Coronary artery (tissue), 2 donors: ENCODE results near the gene MYH3.
"Not testable (repeated sequence)": the region's sequence is repeated elsewhere in the genome, so short reads cannot be mapped to it uniquely, and the experiment has no call there.

ENCODE experiments used
- DNase-seq: peaks from one replicate; pipeline ENCODE4 v3.0.0-alpha.2; 2017; ENCODE audit warnings: low spot score
- H3K27ac ChIP-seq, 2 donors: fragments of 200-600 bp; sonication (generic); one replicate each; pipeline ENCODE4 v1.5.1; 2016 to 2019
- H3K4me3 ChIP-seq: fragments of 200-600 bp; sonication (generic); 2 replicates; pipeline ENCODE4 v1.5.1; 2016; ENCODE audit warnings: mild to moderate bottlenecking, moderate library complexity
- TF ChIP-seq, protein P1 (sequence below): fragments of 200-600 bp; sonication (generic); IDR thresholded peaks from one replicate; pipeline ENCODE4 v1.5.1; 2019; ENCODE audit warnings: antibody characterized with exemption

Gene MYH3

DNA sequence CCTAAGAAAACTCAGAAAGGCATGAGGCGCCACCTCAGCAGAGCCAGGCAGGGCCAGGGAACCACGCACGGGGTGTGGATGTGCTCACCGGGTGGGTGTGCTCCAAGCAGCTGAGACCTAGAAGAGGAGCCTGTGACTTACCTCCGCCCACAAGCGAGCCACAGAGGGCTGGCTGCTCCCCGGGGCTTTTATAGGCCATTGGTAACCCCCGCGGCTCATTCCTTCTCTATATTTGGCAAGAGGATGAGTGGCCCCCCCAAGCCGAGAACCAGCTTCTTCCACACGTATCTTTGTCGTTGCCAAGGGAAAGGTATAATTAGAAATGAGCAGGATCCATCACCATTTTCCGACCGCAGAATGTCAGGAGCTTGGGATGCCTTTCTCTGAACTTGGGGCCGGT is at the start of gene MYH3:
Gene MYH3 (minus strand): TSS at position 162 of the 400 bp plus-strand sequence. CDS start 2,245 bp downstream, outside the sequence.
- TF ChIP-seq, protein P1, sequence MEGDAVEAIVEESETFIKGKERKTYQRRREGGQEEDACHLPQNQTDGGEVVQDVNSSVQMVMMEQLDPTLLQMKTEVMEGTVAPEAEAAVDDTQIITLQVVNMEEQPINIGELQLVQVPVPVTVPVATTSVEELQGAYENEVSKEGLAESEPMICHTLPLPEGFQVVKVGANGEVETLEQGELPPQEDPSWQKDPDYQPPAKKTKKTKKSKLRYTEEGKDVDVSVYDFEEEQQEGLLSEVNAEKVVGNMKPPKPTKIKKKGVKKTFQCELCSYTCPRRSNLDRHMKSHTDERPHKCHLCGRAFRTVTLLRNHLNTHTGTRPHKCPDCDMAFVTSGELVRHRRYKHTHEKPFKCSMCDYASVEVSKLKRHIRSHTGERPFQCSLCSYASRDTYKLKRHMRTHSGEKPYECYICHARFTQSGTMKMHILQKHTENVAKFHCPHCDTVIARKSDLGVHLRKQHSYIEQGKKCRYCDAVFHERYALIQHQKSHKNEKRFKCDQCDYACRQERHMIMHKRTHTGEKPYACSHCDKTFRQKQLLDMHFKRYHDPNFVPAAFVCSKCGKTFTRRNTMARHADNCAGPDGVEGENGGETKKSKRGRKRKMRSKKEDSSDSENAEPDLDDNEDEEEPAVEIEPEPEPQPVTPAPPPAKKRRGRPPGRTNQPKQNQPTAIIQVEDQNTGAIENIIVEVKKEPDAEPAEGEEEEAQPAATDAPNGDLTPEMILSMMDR, result no peak
- Histone ChIP-seq H3K27ac (no peak within 1 kb of the TSS), H3K4me3 (no peak within 1 kb of the TSS)
- no peak for DNase-seq

DNA sequence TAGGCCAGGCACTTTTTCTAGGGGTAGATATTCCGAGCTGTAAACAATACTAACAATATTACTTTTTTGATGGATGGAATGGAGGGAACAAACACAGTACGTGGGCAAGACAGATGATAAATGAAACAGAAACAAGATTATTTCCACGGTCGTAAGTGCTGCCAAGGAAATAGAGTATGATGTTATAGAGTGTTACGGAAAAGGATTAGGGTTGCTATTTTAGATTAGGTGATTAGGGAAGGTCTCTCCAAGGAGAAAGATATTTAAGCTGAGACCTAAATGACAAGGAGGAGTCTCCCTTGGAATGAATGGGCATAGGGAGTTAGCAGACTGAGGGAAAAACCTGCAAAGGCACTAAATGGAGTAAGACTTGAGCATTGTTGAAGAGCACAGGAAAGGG is 48.6 kb upstream of the MYH3 start:
- no peak overlapping the region for H3K4me3 ChIP-seq
- TF ChIP-seq, protein P1, result no peak
- no peak for DNase-seq
- no peak overlapping the region for H3K27ac ChIP-seq

DNA sequence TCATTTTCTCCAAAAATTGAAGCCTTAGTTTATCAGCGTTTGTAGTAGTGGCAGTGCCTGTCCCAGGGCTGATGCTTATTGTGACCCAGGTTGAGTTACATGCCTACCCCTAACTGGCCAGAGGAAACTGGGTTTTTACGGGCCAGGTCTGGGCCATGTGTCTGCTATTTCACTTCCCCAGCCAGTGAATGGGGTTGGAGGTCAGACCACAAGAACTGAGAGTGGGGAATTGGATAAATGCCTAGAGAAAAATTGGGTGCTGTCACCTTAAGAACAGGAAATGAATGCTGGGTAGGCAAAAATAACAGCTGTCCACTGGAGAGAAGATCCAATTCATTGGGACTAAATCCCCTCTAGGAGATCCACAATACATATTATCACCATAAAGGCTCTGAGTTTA is 45.5 kb upstream of the MYH3 start:
- no peak for DNase-seq
- TF ChIP-seq, protein P1, result no peak
- no peak overlapping the region for H3K4me3 ChIP-seq
- H3K27ac ChIP-seq, result no peak overlapping the region

DNA sequence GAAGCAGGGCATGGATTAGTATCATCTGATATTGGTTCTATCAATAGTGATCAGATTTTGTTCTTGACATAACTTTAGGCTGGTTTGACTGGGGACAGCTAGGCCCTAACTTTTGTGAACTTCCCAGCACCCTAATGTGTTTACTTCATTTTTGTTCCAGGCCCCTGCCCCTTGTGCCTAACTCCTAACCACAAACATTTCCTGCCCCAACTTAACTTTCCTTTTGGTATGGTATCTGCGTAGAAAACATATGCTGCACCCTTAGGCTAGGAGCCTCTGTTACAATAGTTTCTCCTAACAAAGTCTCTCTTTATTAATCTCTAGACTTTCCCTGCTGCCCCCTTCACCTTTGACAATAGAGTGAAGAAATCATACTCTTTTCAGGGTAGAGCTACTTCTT is 42.7 kb upstream of the MYH3 start:
- Histone ChIP-seq H3K4me3 (no peak overlapping the region), H3K27ac (no peak overlapping the region)
- no peak for DNase-seq
- TF ChIP-seq, protein P1, result no peak

DNA sequence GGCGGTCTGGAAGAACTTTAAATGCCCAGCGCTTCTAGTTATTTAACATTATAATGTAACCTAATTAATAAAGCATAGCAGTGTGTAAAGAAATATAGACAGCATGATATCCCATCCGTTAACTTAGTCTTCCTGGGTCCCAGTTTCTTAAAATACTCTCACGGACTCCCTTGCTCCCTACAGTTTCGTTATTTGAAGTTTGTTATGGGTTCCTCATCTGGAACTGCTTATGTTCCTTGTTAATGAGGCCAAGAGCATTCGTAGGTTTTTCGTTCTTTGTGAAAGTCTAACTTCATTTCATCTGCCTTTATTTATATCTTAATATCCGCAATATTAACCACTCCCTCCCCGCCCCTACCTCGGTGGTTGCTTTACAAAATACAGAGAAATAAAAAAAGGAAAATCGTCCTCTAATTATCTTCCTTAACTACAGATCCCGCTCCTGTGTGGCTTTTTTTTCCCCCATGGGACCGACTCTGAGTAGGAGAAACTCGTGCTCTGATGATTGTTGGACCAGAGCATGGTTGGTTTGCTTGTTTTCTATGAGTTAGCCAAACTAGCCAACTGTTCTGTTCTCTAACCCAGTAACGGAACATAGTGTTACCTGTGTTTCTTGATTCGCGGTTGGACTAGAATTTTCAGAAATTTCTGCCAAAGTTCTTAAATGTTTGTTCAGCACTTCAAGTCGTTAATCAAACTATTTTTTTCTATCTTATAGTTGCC is 41.1 kb upstream of the MYH3 start:
- Histone ChIP-seq H3K4me3 (peak overlapping the region; percentile 85), H3K27ac (peak overlapping the region; percentile 91 to 95)
- no peak for DNase-seq
- TF ChIP-seq, protein P1, result no peak

DNA sequence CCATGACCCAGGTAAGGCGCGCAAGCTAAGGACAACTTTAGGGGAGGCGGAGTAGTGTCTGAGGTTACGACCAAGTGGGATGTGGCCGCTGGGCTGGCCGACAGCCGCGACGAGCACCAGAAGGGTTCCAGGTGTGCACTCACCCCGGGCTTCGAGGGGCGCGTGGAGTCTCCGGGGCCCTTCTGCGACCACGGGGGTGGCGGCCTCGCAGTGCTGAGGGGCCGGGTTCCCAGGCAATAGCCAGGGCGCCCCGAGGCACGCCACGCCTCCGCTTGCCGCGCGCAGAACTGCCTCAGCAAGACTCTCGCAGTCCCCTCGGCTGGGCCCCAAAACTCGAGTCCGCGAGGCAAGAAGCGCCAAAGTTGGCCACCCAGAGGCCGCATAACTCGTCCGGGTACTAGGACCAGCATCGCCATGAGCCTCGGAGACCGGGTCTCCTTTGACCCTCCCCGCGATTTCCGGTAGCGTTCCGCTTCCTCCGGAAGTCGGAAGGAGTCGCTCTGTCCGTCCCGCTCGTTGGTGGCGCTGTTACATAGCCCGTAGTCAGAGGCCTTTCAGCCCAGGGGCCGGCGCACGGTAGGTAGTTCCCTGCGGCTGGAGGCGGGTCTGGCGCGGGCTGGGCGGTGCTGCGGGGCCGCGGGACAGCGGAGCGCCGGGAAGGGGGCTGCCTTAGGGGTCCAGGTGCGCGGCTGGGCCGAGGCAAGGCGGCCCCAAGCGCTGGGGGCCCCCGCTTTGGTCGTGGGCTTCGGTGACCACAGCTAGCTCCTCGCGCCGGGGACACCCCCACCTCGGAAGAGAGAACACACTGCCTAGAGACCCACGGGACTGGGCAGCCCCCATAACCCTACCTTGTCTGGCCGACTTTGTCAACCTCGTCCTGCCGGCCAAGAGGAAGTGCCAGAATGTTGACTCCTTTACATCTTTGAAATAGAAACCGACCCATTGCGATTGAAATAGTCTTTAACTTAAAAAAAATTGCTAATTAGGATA is 40.3 kb upstream of the MYH3 start, which contains the start of the genes ADPRM and SCO1:
Gene ADPRM (plus strand): TSS at position 503 of the 990 bp plus-strand sequence. CDS start 7,333 bp downstream, outside the sequence.
Gene SCO1 (minus strand): TSS at position 442 of the 990 bp plus-strand sequence. CDS start 26 bp downstream, at position 416.
- Histone ChIP-seq H3K4me3 (peak within 1 kb of the TSS; percentile 85), H3K27ac (peak within 1 kb of the TSS; percentile 91 to 95)
- peak; percentile 94 for DNase-seq
- TF ChIP-seq, protein P1, result no peak

DNA sequence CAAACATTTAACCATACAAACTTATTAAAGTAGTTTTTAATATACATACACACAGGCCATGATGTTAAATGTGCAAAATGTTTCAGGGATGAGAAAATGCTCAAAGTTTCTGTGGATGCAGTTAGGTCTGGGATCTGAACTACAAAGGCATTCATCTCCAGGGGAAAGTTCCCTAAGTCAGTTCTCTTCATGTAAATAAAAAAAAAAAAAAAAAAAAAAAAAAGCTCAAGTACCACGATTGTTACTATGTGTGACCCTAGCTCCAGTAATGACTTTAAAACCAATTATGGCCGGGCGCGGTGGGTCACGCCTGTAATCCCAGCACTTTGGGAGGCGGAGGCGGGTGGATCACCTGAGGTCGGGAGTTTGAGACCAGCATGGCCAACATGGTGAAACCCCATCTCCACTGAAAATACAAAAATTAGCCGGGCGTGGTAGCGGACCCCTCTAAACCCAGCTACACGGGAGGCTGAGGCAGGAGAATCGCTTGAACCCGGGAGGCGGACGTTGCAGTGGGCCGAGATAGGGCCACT is 38.8 kb upstream of the MYH3 start:
- DNase-seq, H3K27ac ChIP-seq: not testable (repeated sequence)
- peak overlapping the region; percentile 85 for H3K4me3 ChIP-seq
